HTERT RPE-1 (cell line): ENCODE results near the gene C9.
"Not testable (repeated sequence)": the region's sequence is repeated elsewhere in the genome, so short reads cannot be mapped to it uniquely, and the experiment has no call there.

Experiments used
- in situ Hi-C: fragments of 300-500 bp; cut with MboI; formaldehyde crosslinking; loops from 4 replicates; pipeline ENCODE4 v1.14.3; 2020; ENCODE audit warnings: low sequenced_read_pairs

Gene C9

DNA sequence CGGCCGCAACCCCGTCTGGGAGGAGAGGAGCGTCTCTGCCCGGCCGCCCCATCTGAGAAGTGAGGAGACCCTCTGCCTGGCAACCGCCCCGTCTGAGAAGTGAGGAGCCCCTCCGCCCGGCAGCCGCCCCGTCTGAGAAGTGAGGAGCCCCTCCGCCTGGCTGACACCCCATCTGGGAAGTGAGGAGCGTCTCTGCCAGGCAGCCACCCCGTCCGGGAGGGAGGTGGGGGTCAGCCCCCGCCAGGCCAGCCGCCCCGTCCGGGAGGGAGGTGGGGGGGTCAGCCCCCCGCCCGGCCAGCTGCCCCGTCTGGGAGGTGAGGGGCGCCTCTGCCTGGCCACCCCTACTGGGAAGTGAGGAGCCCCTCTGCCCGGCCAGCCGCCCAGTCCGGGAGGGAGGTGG, 30.0 kb downstream of the C9 start:
- in situ Hi-C loops: not testable (repeated sequence)

GRCh38 chr5:39333104-39333503, 31.2 kb downstream of the C9 start:
- in situ Hi-C loops: no loop called here

- in situ Hi-C loops: no loop called here
Measured at GRCh38 chr5:39331861-39332381, 32.4 kb downstream of the C9 start.

GRCh38 chr5:39328731-39329130, 35.6 kb downstream of the C9 start:
- in situ Hi-C loops: no loop called here

DNA sequence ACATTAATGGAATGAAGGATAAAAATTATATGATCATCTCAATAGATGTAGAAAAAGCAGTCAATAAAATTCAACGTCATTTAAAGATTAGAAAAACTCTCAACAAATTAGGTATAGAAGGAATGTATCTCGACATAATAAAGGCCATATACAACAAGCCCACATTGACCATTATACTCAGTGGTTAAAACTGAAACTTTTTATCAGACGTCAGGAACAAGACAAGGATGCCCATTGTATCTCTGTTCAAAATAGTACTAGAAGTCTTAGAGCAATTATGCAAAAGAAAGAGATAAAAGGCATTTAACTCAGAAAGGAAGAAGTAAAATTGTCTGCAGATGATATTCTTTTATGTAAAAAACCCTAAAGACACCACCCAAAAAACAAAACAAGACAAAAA, 40.8 kb downstream of the C9 start:
- in situ Hi-C loops: no loop called here

- in situ Hi-C loops: no loop called here
Measured at GRCh38 chr5:39319395-39319794, 44.9 kb downstream of the C9 start.

- in situ Hi-C loops: not testable (repeated sequence)
Measured at GRCh38 chr5:39316464-39316863, 47.8 kb downstream of the C9 start.

- in situ Hi-C loops: no loop called here
Measured at GRCh38 chr5:39315995-39316394, 48.3 kb downstream of the C9 start.

- in situ Hi-C loops: no loop called here
Measured at GRCh38 chr5:39314591-39314990, 49.7 kb downstream of the C9 start.

GRCh38 chr5:39309534-39309933, 54.8 kb downstream of the C9 start:
- in situ Hi-C loops: no loop called here

GRCh38 chr5:39302472-39302871, 61.8 kb downstream of the C9 start:
- in situ Hi-C loops: no loop called here

GRCh38 chr5:39301406-39301805, 62.9 kb downstream of the C9 start:
- in situ Hi-C loops: no loop called here

GRCh38 chr5:39299962-39300361, 64.3 kb downstream of the C9 start:
- in situ Hi-C loops: no loop called here

GRCh38 chr5:39294736-39295135, 69.6 kb downstream of the C9 start:
- in situ Hi-C loops: no loop called here

GRCh38 chr5:39284552-39284951, 79.7 kb downstream of the C9 start:
- in situ Hi-C loops: no loop called here

- in situ Hi-C loops: no loop called here
Measured at GRCh38 chr5:39283231-39283818, 81.0 kb downstream of the C9 start.

DNA sequence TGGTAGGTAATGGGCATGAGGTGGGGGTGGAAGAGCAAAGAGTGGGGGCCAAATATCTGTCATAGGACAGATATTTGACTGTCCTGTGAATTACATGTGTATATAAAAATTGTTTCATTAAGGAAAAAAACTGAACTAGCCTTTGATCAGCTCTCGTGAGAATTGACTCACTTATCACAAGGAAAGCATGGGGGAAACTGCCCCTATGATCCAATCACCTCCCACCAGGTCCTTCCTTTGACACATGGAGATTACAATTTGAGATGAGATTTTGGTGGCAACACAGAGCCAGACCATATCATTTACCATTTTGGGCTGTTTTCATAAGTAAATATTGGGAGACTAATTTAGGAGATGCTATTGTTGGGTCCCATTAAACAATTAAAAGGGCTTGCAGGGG, 81.7 kb downstream of the C9 start:
- in situ Hi-C loops: no loop called here

- in situ Hi-C loops: not testable (repeated sequence)
Measured at GRCh38 chr5:39275865-39276264, 88.4 kb downstream of the C9 start.

DNA sequence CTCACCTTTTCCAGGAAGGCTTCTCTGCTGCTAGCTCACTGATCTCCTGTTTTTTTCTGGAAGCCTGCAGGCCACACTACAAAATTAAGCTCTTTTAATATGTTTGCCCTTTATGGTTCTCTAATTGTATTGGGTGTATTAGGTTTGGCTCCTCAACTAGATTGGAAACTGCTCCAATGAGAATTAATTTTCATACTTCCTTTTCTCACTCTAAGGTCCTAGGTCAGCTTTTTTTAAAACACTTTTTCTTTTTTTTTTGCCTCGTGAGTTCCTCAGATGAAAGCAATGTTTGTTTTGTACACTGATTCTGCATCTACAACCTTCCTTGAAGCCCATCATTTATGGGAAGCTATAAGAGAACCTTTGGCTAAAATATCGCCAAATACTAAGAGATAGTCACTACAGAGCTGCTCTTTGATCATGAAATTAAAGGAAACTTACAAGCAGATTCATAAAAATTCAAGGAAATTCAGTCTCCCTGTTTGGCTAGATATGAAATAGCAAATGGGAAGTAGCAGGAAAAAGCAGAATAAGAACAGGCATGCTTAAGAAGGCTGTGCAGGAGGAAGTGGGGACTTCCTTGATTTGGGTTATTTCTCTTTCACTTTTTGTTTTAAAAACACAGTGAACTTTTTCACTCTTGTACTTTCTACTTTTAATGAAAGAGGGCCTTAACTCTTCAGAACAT, 89.8 kb downstream of the C9 start:
- in situ Hi-C loops: no loop called here

DNA sequence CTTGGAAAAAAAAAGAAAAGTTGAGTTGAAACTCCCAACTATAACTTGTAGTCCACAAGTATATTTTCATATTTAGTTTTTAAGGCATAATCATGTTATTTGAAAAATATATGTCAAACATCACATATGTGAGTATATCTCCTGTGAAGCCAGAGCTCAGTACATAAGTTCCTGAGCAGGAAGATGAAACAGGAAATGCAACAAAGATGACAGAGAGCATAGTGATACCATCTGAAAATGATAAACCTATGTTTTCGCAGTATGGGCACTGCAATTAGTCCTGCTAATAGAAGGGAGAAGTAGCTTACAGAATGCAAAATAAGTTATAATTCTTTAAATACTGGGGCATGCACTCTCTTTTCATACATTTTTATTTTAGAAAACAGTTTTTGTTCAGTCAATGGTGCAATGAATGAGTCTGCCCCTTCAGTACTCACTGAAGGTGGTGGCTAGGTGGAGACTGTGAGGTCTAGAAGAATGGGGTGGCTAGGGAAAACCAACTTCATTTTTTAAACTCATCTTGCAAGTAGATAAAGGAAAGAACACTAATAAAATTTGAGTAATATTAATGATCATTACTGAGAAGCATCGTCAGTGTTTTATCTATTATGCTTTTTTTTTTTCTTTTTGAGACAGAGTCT, 90.9 kb downstream of the C9 start:
- in situ Hi-C loops: no loop called here

DNA sequence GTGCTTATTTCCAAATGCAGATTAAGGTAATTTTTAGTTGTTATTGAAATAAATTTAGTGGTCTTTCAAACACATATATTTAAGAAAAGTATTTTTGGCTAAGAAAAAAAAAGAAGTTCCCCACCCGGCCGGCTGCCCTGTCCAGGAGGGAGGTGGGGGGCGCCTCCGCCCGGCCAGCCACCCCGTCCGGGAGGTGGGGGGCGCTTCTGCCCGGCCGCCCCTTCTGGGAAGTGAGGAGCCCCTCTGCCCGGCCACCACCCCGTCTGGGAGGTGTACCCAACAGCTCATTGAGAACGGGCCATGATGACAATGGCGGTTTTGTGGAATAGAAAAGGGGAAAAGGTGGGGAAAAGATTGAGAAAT, 91.4 kb downstream of the C9 start:
- in situ Hi-C loops: not testable (repeated sequence)

DNA sequence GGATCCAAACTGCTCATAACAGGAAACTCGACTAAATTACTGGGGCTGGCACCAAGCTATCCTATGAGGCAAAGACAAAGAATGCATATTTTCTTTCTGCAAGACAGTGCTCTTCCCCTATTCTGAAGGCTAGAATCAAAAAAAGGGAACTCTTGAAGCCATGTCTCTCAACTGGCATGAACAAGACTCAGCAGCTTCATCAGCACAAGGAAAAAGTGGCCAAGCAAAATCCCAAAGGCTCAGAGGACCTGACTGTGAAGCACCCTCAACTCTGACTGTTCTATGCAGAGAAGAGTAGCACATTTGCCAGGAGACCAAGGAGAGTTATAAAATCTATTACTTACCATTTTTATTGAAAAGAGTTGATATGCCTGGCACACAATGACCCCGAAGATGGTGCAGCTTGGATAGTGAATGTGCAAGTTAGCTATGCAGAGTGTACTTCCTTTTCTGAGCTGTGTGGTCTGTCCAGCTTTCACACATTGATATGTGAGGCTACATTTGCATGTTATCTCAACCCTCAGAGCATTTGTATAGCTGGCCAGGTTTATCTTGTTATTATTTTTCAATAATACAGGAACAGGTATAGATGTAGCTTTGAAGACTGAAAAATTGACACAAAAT, 94.0 kb downstream of the C9 start:
- in situ Hi-C loops: no loop called here
